GM19035 (cell line): ENCODE data around the gene PPP2R5C.

Source experiments
- ATAC-seq: cut with Tn5 transposase; IDR thresholded peaks from one replicate; pipeline ENCODE4 v1.9.1; 2021; ENCODE audit not compliant: unreplicated experiment

The PPP2R5C gene

GRCh38 chr14:101912841-101913240, 151.3 kb downstream of the PPP2R5C start:
- ATAC-seq, result no peak

DNA sequence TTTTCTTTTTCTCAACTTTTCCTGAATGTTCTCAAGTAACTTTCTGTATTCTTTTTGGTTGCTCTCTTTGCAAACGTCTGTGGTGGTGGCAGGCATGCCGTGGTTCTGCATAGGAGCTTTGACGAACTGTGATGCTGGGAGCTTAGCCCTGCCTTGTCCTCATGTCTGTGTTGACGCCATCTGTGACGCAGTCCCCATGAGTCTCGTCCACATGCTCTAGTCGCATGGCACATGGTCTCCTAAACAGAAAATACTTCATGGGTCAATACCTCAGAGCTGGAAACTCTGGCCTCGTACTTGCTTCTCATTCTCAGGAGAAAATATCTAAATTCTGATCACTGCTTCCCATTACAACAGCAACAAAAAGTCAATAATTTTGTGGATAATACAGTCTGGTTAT, 152.6 kb downstream of the PPP2R5C start:
- ATAC-seq, result no peak

DNA sequence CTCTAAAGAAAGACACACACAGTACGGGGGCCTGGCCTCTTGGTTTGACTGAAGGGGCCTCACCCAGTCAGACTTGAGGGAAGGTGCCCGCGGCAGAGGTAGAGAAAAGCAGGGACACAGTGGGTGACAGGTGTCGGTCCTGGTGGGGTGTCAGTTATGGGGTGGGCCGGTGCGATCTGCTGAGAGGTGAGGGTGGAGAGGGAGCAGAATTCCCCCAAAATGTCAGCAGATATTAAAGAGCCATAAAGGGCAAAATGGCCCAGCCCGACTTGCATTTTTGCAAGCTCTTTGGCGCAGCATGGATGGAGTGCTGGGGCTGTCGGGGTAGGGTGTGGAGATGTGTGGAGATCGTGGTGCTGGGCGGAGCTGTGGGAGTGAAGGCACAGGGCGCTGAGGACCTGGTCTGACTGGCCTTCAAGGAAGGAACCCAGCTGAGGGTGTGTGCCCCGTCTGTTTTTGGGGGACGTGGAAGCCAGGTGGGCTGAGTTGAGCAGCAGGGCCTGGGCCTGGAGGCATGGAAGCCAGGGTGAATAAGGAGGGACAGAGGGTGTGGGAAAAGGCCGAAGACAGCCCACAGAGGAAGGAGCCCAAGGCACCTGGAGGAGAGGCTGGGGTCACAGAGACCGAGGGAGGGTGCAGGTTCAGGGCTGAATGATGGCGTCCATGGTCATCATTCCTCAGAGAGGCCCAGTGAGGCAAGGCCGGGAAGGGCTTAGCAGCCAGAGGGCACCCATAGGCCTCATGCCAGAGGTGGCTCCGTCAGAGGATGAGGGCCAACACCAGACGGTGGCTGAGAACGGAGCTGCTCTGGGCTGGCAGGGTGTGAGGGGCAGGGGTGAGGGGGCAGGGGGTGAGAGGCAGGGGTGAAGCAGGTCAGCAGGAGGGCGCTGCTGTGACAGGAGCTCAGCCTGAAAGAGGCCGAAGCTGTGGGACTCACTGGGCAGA, 154.6 kb downstream of the PPP2R5C start:
- no peak for ATAC-seq

DNA sequence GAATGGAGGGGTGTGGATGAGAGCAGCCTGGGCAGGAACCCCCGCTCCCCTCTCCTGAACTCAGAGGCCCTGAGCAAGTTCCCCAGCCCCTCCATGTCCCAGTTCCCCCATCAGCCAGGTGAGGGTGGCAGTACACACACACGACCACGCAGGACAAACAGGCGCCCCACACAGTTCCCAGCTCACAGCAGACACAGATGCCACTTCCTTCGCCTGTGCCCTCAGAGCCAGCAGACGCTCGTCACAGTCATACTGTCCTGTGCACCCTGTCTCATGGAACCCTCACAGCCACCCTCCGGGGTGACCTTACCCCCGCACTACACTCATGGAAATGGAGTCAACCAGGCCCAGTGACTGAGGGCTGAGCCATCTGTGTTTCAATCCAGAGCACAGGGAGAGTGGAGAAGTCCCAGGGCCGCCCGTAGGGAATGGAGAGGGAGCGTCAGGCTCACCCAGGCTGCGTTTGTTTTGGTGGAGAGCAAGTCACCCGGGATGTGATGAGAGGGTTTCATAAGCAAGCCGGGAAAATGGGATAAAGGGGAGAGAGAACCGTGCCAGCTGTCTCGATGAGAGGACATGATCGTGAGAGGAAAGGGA, 155.4 kb downstream of the PPP2R5C start:
- ATAC-seq, result no peak

GRCh38 chr14:101917413-101918017, 156.0 kb downstream of the PPP2R5C start:
- no peak for ATAC-seq

DNA sequence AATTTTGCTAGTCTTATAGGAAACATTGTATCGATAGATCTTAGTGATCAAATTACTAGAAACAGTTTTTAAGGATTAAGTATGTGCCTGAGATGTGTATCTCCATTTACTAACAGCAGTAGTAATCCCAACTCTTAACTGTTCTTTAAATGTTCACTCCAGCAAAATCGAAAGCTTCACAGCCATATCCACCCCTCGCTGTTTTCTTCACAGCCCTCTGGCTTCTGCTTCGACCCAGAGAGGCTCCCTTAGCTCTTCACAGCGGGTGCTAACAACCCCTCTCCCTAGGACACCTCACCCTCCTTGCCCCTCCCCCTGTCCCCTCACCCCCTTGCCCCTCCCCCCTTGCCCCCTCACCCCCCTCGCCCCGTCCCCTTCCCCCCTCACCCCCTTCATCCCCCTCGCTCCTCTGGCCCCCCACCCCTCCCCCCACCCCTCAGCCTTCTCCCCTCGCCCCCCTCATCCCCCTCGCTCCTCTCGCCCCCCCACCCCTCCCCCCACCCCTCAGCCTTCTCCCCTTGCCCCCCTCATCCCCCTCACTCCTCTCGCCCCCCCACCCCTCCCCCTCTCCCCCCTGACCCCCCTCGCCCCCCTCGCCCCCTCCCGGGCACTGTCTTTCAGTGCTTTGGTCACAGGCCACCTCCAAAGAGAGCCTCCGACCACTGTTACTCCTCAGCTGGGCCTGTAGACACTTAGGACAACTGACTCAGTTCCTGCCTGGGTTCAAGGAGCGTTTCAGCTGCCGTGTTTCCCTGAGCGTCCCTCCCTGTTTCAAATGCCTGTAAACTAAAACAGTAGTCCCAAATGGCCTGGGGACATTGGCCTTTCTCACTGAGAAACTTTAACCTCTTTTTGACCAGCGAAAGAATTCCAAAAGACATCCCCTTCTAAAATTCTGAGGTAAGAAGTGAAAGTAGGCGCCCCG, 156.8 kb downstream of the PPP2R5C start:
- ATAC-seq, result no peak

DNA sequence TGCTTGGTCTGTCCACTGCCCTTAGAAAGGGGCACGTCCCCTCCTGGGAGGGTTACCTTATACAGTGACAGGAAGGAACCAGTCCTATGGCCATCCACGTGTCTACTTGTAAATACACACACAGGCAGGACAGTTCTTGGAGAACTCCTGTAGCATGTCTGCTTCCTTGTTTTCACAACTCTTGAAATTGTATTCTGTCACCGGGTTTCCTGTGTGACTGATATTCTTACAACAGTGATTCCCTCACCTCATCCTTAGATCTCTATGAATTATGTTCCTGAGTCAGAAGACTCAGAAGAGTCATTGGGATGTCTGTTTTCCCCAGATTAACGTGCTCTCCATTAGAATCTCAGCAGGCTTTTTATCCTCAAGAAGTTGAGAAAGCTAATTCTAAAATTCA, 158.8 kb downstream of the PPP2R5C start:
- ATAC-seq, result no peak

- no peak for ATAC-seq
Measured at GRCh38 chr14:101922866-101923265, 161.4 kb downstream of the PPP2R5C start.

- no peak for ATAC-seq
Measured at GRCh38 chr14:101925152-101925551, 163.6 kb downstream of the PPP2R5C start.

- no peak for ATAC-seq
Measured at GRCh38 chr14:101926085-101926484, 164.6 kb downstream of the PPP2R5C start.

DNA sequence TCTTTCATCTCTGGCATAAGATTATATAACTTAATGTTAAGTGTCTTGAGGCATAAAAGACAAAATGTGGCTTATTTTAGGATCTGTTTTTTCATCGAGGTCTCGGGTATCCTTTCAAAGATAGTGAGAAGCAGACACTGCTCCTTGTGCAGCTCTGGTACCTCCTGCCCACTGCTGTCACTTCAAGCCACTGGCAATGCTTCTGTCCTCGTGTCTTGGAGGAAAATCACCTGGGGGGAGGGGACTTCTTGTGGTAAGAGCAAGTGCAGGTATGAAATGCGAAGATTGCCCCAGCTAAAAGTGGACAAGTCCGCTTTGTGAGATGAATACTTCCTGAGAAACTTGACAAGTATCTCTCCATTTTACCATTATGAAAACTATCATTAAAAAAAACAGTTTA, 165.1 kb downstream of the PPP2R5C start:
- no peak for ATAC-seq

GRCh38 chr14:101927859-101928258, 166.3 kb downstream of the PPP2R5C start:
- ATAC-seq, result no peak

DNA sequence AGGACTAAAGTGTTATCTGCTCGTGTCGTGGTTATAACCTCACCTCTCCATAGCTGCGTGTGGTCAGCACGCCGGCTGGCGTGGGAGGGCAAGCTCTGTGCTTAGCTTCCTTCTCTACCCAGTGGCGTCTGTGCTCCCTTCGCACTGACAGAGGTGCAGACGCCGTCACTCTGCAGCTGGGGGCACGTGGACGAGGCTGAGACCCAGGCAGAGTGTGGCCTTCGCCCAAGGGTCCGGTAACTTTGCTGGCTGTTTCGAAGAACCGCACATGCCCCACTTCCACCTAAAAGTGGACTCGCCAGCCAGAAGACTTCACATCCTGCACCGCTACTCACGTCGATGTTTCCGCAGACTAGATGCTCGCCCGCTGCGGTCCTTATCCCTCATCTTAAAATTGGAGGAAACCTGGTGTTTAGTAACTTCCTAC, 166.9 kb downstream of the PPP2R5C start:
- ATAC-seq, result no peak

GRCh38 chr14:101929096-101929495, 167.6 kb downstream of the PPP2R5C start:
- ATAC-seq, result no peak

DNA sequence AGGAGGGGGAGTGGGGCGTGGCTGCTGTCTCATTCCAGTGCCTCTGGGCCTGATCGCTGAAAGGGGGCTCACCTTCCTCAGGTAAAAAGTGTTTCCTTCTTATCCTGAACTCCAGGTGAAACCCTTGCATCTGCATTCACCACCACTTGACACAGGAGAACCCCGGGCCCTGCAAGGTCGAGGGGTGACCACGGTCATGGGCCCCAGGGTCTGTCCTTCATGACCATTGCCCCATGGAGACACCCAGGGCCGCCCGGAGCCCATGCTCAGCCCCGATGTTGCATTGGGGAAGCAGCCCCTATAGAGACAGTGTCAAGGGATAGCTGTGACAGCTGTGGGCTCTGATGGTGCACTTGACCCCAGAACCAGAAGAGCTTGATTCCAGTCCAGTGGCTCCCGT, 168.4 kb downstream of the PPP2R5C start:
- no peak for ATAC-seq

DNA sequence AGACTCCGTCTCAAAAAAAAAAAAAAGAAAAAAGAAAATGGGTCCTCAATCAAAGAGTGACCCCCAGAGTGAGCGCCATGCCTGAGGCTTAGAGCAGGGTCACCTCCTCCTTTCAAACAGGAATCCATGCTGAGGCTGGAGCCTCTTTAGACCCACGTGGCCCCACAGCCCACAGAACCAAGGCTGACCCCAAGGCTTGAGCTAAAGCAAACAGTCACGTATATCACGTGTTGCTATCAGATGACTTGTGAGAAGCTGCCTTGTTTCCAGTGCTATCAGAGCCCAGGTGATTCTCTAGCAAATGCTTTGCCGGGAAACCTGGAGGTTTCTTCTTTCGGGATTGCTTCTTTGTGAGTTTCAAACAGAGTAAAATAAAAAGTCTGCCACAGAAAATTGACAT, 171.2 kb downstream of the PPP2R5C start:
- ATAC-seq, result no peak

GRCh38 chr14:101933209-101933608, 171.7 kb downstream of the PPP2R5C start:
- no peak for ATAC-seq

- ATAC-seq, result no peak
Measured at GRCh38 chr14:101934601-101935150, 173.2 kb downstream of the PPP2R5C start.

DNA sequence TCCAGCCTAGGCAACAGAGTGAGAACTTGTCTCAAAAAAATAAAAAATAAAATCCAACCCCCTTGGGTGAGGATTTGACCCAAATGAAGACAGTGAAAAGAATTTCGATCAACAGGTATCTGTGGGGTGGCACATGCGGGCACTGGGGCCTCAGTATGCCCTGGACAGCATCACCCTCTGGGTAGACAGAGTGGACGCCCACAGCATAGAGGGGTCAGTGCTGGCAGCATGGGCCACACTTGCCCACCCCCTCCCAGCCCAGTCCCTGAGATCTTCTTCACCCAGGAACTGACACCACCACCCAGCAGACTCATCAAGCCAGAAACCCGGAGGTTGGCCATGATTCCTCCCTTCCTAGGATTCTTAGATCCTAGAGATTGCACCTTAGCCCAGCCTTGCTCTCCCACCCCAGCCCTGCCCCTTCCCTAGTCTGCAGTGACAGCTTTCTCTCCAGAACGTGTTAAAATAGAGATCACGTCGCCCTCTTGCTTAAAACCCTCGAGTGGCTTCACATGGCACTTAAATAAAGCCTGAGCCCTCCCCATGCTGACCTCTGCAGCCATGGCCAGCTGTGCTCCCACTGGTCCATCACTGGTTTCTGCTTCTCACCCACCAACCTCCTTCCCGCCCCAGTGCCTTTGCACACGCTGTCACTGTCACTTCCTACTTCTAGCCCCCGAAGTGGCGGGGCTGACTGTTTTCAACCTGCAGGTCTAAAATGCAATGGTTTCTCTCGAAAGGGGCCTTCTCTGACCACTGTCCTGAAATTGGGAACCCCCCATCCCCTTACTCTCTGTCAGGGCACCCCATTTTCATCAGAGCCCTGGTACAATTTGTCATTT, 176.6 kb downstream of the PPP2R5C start:
- no peak for ATAC-seq
